Measurements from ENCODE around the gene PDLIM4.

PDLIM4 gene

DNA sequence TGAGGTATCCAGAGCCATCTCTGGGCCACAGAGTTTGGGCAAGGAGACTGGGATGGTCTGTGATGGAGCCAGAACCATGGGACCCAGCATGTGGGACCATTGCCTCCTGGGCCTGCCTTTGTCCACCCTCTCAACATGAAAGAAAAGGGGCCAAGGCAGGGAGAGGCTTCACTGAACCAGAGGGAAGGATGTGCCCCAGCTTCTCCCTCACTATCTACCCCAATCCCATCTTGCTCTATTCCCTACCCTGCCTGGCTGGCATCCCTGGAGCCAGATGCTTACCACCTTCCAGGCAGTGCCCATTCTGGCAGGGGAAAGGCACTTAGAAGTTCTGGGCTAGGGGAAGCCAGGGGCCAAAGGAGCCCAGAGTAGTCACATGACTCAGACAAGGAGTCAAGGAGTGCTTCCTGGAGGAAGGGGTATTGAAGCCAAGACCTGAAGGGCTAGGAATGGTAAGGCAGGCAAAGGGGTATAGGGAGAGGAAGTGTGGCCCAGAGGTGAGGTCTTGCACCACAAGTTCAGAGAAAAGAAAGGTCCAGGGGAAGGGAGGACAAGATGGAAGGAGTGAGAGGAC is 9.8 kb downstream of the PDLIM4 start:
- DNase-seq (ENCODE audit: low read depth): no peak

GRCh38 chr5:132267931-132268768 is 10.7 kb downstream of the PDLIM4 start:
- DNase-seq (ENCODE audit: low read depth): no peak

DNA sequence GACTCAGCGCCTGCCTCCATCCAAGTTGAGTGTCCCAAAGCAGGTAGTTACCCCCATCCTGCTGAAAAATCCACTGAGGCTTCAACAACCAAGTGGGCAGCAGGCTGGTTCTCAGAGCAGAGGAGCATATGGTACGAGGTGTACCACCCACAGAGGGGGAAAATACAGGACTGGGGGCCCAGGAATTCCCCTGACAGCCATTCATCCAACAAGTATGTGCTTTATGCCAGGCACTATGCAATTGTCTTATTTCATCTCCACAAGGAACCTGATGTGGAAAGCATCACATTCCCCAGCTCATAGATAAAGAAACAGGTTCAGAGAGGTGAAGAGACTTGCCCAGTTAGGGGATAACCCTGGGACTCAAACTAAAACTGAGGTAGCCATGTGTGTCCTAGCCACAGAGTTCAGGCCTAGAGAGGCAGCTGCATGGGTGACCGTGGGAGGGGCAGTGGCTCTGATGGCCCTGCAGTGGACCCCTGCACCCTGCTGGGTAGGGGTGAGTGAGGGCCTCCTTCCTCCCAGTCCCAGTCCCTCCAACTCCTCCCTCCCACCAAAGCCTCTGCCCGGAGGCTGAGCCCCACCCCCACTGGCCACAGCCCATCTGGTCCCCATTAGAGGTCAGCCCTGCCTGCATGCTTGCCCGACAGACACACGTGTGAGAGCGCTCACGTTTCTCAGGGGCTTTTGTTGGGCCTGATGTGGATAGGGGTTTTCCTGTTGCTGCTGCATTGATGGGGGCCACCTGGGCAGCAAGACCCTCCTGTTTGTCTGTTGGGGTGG is 11.5 kb downstream of the PDLIM4 start:
- DNase-seq (ENCODE audit: low read depth): peak; percentile 74

DNA sequence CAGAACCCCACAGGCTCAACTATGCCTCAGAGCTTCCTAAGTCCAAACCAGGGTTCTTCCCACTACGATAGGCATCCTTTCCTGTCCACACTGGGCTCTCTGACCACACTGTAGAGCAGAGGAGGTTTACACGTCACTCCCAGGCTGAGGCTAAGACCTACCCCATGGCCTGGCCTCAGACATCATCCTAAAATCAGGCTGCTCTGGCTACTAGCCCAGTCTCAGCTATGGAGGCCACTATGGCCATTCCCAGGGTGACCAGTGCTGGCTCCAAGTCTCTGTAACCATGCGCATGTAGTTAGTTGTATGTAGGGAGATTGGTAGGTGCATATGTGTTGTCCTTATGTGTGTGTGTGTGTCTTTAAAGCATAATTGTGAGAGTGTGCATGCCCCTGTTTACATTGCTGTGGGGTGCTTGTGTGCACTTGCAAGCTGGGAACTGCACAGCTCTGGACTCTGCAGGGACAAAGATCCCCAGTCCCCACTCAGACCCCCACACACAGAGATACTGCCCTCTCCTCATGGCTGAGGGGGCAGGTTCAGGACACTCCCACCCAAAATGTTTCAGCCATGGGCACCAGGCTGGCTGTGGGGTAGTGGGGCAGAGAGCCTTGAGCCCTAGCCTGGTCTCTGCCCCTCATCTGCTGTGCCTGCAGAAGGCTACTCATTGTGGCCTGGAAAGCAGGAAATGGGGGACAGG is 12.3 kb downstream of the PDLIM4 start:
- DNase-seq (ENCODE audit: low read depth): no peak

DNA sequence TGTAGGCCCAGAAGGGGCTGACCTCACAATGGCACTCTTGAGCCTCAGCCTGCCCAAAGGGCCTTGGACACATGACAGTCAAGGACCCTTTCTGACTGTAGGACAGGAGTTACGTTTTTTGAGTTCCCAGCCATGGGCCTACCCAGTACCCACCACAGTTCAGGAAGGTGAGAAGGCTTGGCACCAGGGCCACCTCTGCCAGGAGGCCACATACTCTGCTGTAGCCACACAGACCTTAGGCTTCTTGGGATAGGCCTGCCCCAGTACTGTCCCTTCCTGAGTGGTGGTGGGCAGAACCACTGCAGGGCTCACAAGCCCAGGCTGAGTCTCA is 12.8 kb downstream of the PDLIM4 start:
- no peak for DNase-seq (ENCODE audit: low read depth)

DNA sequence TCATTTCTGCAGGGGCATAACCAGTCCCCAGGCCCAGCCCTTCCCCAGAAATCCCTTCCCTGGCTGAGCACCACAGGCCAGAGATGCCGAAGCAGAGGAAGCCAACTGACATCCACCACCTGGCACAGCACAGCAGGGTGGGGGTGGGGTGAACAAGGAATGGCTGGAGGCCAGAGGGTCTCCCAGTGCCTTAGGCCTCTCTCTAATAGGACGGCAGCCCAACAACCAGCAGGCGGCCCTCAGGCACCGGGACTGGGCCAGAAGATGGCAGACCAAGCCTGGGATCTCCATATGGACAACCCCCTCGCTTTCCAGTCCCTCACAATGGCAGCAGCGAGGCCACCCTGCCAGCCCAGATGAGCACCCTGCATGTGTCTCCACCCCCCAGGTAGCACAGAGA is 13.2 kb downstream of the PDLIM4 start:
- DNase-seq (ENCODE audit: low read depth): no peak

- no peak for DNase-seq (ENCODE audit: low read depth)
Measured at GRCh38 chr5:132271251-132272246, 14.1 kb downstream of the PDLIM4 start.

DNA sequence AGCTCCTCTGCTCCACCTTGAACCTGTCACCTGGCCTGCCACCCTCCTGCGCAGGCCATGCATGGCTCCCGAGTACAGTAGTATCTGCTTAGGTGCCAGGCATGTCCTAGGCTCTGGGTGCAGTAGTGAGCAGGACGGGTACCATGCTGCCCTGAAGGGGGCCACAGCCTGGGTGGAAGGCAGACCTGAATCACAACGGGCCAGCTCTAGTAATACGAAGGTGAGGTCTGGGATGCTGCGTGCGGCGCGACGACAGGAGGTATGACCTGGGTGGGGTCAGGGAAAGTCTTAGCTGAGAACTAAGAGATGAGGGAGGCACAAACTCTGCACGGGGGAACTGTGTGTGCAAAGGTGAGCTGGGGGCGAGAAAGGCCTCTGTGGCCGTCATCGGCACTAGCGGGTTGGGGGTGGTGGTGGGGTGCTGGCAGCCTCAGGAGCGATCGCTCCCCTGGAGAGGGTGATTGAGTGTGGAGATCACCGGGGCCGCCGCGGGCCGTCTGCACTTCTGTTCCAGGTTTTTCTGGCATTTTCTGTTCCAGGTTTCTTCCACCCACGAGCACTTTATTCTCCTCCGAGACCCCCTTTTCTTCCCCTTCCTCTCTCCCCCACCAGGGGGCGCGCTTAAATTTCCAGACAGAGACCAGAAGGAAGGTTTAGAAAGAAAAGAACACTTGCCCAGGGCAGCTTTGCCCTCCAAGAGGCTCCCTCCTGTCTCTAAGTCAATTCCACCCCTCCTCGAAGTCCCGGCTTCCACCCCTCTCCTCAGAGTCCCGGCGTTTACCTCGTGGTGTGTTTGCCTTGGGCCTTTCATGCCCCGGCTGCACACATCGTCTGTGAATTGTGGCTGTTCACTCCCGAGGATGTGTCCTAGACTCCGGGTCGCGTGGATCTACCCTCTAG is 15.1 kb downstream of the PDLIM4 start:
- DNase-seq (ENCODE audit: low read depth): no peak

DNA sequence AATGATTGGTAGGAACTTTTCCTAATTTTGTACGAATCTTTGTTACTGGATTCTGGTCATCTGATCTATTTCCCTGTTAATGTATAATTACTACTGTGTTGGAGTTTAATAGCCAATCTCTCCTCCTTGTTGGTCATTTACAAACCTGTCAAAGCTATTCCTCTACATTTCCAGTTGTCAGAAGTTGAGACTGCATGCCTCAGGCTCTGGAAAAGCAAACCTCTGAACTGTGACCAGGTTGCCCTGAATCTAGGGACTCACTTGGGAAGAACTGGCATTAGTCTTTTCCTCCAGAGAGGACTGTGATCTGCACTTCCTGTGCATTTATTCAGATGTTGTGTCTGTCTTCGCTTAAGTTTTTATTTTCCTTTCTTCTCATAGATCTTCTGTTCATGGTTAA is 16.1 kb downstream of the PDLIM4 start:
- DNase-seq (ENCODE audit: low read depth): no peak

DNA sequence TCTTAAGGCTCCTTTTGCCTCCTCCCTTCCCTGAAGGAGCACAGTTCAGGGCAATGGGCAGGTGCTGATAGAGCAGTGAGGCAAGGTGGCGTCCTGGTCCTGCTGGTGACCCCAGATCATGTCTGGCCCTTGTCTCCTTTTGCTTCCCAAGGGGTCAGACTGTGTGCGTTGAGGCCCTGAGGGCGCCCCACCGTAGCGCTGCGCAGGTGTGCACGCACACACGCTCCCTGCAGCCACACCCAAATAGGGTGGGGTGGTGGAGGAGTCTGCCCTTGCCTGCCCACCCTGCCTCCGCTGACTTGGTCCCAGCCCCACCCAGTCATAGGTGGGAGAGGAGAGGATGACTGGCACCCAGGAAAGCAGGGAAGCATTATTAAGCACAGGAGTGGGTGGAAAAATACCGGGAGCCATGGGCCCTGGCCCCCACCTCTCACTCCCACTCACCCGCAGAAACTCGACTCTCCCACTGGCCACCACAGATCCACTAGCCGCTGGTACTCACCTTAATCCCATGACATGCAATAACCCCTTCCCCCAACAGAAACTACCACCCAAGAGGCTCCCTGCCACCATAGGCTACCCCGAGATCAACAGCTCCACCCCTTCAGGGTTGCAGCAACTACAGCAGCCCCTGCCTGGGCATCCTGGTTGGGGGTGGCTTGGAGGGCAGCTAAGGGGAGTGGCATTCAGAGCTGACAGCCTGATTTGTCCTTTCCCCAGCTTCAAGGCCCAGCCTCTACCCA is 16.7 kb downstream of the PDLIM4 start:
- no peak for DNase-seq (ENCODE audit: low read depth)

- no peak for DNase-seq (ENCODE audit: low read depth)
Measured at GRCh38 chr5:132275367-132276220, 18.1 kb downstream of the PDLIM4 start.

DNA sequence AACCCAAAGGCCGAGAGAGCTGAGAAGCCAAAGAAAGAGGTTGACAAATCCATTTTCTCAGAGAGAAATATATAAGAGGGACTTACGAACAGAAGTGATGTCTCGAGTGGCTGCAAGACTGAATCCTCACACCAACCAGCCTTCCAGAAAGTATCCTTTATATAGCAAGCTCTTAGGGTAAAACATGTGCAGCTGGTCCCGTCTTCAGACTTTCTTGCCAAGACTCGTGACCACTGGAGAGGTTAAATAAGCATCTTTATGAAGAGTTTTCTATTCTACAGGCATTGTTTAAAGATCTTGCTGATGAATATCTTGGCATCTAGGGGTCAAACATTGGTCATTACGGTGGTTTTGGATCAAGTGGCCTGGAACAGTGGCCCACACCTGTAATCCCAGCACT is 19.8 kb downstream of the PDLIM4 start:
- DNase-seq (ENCODE audit: low read depth): no peak

DNA sequence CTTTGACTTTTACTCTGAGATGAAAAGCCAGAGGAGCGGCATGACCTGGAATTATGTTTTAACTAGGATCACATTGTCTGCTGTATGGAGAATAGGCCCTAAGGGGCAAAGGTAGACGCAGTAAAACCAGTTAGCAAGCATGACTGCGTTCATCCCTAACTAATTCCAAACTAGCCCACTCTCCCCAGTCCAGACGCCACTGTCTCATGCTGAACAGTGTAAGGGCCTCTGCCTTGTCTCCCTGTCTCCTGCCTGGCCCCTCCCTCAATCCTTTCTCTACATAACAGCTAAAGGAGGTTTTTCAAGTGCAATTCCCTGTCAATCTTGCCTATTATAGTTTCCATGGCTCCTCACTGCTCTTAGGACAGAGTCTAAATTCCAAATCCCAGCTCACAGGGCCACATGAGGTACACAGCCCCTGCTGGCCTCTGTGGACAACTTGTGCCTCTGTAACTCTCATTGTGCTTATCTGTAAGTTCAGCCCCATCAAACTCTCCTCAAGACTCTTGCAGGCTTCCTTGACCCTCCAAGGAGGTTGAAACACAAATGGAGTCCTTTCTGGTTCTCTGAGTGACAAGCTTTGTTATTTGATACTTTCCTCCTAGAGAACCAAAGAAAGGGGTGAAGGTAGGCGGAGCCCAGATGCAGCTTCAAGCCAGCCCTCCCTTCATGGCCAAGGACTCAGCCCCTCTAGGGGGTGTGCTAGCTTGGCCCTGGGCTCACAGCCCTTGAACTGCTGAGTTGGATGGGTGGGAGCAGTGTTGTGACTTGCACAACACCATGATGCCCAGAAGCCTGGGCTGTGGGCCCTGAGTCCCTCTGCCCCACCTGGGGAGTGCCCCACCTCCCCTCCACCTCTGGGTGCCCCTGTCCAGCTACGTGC is 20.7 kb downstream of the PDLIM4 start:
- DNase-seq (ENCODE audit: low read depth): no peak

DNA sequence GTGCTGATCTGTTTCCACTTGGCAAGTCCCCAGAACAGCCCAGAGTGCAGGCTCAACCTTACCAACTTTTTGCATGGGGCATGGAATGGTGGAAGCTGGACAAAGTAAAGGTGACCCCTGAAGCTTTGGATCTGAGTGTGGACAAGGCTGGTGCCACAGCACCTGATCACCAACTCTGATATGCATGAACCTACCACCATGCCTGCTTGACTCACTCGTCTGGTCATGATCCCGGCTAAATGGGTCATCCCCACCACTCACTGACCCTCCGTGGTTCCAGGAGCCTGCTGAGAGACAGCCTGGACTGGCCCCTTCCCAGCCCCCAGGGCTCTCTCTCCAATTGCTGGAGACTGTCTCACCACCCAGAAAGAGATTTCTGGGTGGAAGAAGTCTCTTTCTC is 22.3 kb downstream of the PDLIM4 start:
- DNase-seq (ENCODE audit: low read depth): no peak

GRCh38 chr5:132280371-132281240 is 23.1 kb downstream of the PDLIM4 start:
- no peak for DNase-seq (ENCODE audit: low read depth)

DNA sequence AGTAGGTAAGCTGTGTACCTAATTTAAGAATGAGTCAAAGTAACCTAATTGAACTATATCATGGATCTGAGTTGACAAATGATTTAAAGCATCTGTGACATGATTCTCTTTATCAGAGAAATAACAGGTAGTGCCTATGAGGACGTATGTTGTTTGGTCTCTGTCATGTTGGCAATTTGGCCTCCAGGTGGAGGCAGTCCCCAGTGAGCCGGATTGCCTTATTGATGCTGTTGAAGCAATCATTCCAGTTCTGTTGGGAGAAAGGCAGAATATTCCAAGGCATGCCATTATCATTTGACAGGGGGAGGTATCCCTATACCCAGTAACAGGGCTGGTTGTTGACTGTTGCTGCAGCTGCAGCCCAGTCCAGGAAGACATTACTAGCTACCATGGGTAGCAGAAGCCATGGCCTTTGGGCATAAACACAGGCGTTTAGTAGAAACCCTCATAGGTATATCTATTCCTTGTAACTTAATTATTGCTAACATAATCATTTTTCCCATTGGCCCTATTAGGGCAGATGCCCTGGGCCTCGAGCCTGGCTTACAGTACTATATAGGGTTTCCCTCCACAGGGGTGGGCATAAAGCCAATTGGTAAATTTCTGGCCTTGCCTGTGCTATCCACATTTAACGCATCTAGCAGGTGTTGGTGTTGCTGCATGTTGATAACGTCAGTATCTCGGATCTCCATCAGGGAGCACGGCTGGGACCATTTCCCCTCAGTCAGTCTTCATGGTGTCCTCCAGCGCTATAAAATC is 24.5 kb downstream of the PDLIM4 start:
- DNase-seq (ENCODE audit: low read depth): no peak

Measured in fibroblast of gingiva (primary cell).